A549 (cell line): ENCODE measurements around the gene SKI. TPM values are rescaled to one million over a fixed set of nuclear protein-coding genes. Genes with fewer than 3 reads are reported as not detected.

Experiments used
- ATAC-seq, 2 experiments: fragments of 200-7000 bp in 1 of 2; fragments of >200 bp in 1 of 2; cut with Nextera tagmentation in 1 of 2; cut with Tn5 transposase in 1 of 2; 3 replicates each; pipeline versions ENCODE4 v1.8.0 to v1.9.1; 2018 to 2020; ENCODE audit warnings: mild to moderate bottlenecking in 1 of 2, moderate library complexity in 1 of 2
- CTCF ChIA-PET: fragments of 300-600 bp; sonication (Branson Sonifier 250); formaldehyde crosslinking; extraction: SDS; loops from one replicate; lab custom pipeline; 2021; ENCODE audit warnings: antibody characterized with exemption, inconsistent platforms; lab: Yijun Ruan, JAX
- POLR2A ChIA-PET: fragments of 350-600 bp; formaldehyde crosslinking; extraction: SDS; loops from one replicate; lab custom pipeline; 2021; ENCODE audit warnings: antibody characterized with exemption, inconsistent platforms; lab: Yijun Ruan, JAX
- DNase-seq, 2 experiments: peaks; one replicate each; pipeline versions ENCODE4 v3.0.0 to v3.0.0-alpha.2; 2011 to 2016; ENCODE audit warnings: low read depth in 1 of 2, low spot score in 1 of 2
- FAIRE-seq: peaks from 2 replicates; lab custom pipeline; 2011; peaks lifted over from hg19 to GRCh38; lab: Jason Lieb, UNC
- H3K27ac ChIP-seq, 2 experiments: fragments of >200 bp; sonication (Bioruptor Twin); formaldehyde crosslinking; 3 replicates each; pipeline ENCODE4 v1.5.1; 2016 to 2017
- H3K4me1 ChIP-seq: fragments of >200 bp; sonication (Bioruptor Twin); formaldehyde crosslinking; 3 replicates; pipeline ENCODE4 v1.6.1; 2016
- H3K4me2 ChIP-seq: fragments of >200 bp; sonication (Bioruptor Twin); formaldehyde crosslinking; 3 replicates; pipeline ENCODE4 v1.6.1; 2016
- H3K4me3 ChIP-seq: fragments of >200 bp; sonication (Bioruptor Twin); formaldehyde crosslinking; 3 replicates; pipeline ENCODE4 v1.5.1; 2016
- H3K9me3 ChIP-seq: fragments of >200 bp; sonication (Bioruptor Twin); formaldehyde crosslinking; 3 replicates; pipeline ENCODE4 v1.6.1; 2016
- CBX2 ChIP-seq: fragments of 200-600 bp; sonication (generic); IDR thresholded peaks from 2 replicates; pipeline ENCODE4 v1.6.1; 2016; ENCODE audit warnings: low read depth, mild to moderate bottlenecking, borderline replicate concordance
- CHD2 ChIP-seq: fragments of 150-350 bp; IDR thresholded peaks from 2 replicates; pipeline ENCODE4 v1.6.1; 2014; ENCODE audit warnings: low read length; ENCODE audit not compliant: partially characterized antibody
- EP300 ChIP-seq, 2 experiments: fragments of >200 bp; sonication (Bioruptor Twin); formaldehyde crosslinking; IDR thresholded peaks; 2 replicates in 1 of 2; 3 replicates in 1 of 2; pipeline ENCODE4 v1.6.1; 2016 to 2017
- ESRRA ChIP-seq: fragments of 150-350 bp; IDR thresholded peaks from 2 replicates; pipeline ENCODE4 v1.6.1; 2014; ENCODE audit warnings: mild to moderate bottlenecking, low read length, borderline replicate concordance
- FOSL2 ChIP-seq, 2 experiments: fragments of 450-650 bp in 1 of 2; fragments of >200 bp in 1 of 2; sonication (Bioruptor Twin) in 1 of 2; formaldehyde crosslinking; IDR thresholded peaks; 2 replicates each; pipeline versions ENCODE4 v1.5.0 to v1.6.1; 2016 to 2020; ENCODE audit warnings: mild to moderate bottlenecking in 1 of 2, moderate library complexity in 1 of 2
- HDAC2 ChIP-seq: fragments of 200-600 bp; sonication (generic); IDR thresholded peaks from 2 replicates; pipeline ENCODE4 v1.6.1; 2016
- HOXB13 ChIP-seq: fragments of 250-450 bp; sonication (Bioruptor Pico); IDR thresholded peaks from 2 replicates; pipeline ENCODE4 v1.5.0; 2020; ENCODE audit warnings: low read depth, mild to moderate bottlenecking, moderate library complexity
- HOXB5 ChIP-seq: fragments of 250-450 bp; sonication (Bioruptor Pico); IDR thresholded peaks from 2 replicates; pipeline ENCODE4 v1.5.0; 2020; ENCODE audit warnings: mild to moderate bottlenecking, moderate library complexity
- JUN ChIP-seq, 2 experiments: fragments of >200 bp; sonication (Bioruptor Twin); formaldehyde crosslinking; IDR thresholded peaks; 2 replicates in 1 of 2; 3 replicates in 1 of 2; pipeline ENCODE4 v1.6.1; 2016 to 2017
- JUNB ChIP-seq: fragments of >200 bp; sonication (Bioruptor Twin); formaldehyde crosslinking; IDR thresholded peaks from 2 replicates; pipeline ENCODE4 v1.6.1; 2016
- MAFK ChIP-seq: fragments of 450-650 bp; IDR thresholded peaks from 2 replicates; pipeline ENCODE4 v1.6.1; 2014; ENCODE audit not compliant: partially characterized antibody
- MAZ ChIP-seq: fragments of 150-350 bp; IDR thresholded peaks from 2 replicates; pipeline ENCODE4 v1.6.1; 2014; ENCODE audit warnings: antibody characterized with exemption, low read depth, low read length, borderline replicate concordance
- NR3C1 ChIP-seq: fragments of >200 bp; sonication (Bioruptor Twin); formaldehyde crosslinking; IDR thresholded peaks from 3 replicates; pipeline ENCODE4 v1.6.1; 2017
- PHF8 ChIP-seq: fragments of 200-600 bp; sonication (generic); IDR thresholded peaks from 2 replicates; pipeline ENCODE4 v1.6.1; 2016; ENCODE audit warnings: low read depth, mild to moderate bottlenecking, antibody characterized with exemption, moderate library complexity, borderline replicate concordance
- POLR2AphosphoS2 ChIP-seq: conservative IDR thresholded peaks from 2 replicates; pipeline ENCODE4 v1.6.1; 2012; ENCODE audit warnings: low read length, improper control_type of control experiment, inconsistent platforms
- RARB ChIP-seq: fragments of 250-450 bp; sonication (Bioruptor Pico); IDR thresholded peaks from 2 replicates; pipeline ENCODE4 v1.8.0; 2021; ENCODE audit warnings: mild to moderate bottlenecking, moderate library complexity
- RCOR1 ChIP-seq: fragments of 150-350 bp; IDR thresholded peaks from 2 replicates; pipeline ENCODE4 v1.6.1; 2014; ENCODE audit warnings: antibody characterized with exemption, low read length, low read depth
- RNF2 ChIP-seq: fragments of 200-600 bp; sonication (generic); IDR thresholded peaks from 2 replicates; pipeline ENCODE4 v1.6.1; 2016; ENCODE audit warnings: low read depth, mild to moderate bottlenecking, antibody characterized with exemption, moderate library complexity, borderline replicate concordance
- SREBF2 ChIP-seq: fragments of 450-650 bp; IDR thresholded peaks from 2 replicates; pipeline ENCODE4 v1.6.1; 2014; ENCODE audit warnings: mild to moderate bottlenecking, moderate library complexity
- TP53 ChIP-seq: fragments of 250-450 bp; sonication (Bioruptor Pico); IDR thresholded peaks from 2 replicates; pipeline ENCODE4 v1.5.0; 2021; ENCODE audit warnings: mild to moderate bottlenecking, moderate library complexity
- ZFP36 ChIP-seq: fragments of 450-650 bp; IDR thresholded peaks from 2 replicates; pipeline ENCODE4 v1.6.1; 2014; ENCODE audit warnings: borderline replicate concordance; ENCODE audit not compliant: partially characterized antibody
- ZSCAN20 ChIP-seq: fragments of 250-450 bp; sonication (Bioruptor Pico); IDR thresholded peaks from 2 replicates; pipeline ENCODE4 v1.8.0; 2022; ENCODE audit warnings: mild to moderate bottlenecking, moderate library complexity
- WGBS: methylation state at CpG from one replicate; pipeline ENCODE4 v1.1.6; 2017; ENCODE audit errors: missing lambda C conversion rate; 5-methylcytosine and 5-hydroxymethylcytosine counted together
- polyA plus RNA-seq, 4 experiments: library from polyadenylated mRNA; depleted of rRNA in 3 of 4; stranded (reverse); fragments of >200 nt; fragmentation: RNase III in 1 of 4; extraction: RNeasy Plus Mini Kit Qiagen cat#74134 plus additional on column Dnase treatment in 1 of 4; gene quantifications; 2 replicates in 3 of 4; 3 replicates in 1 of 4; pipeline ENCODE4 v1.2.3, GENCODE V29; 2011 to 2017
- TF ChIP-seq, protein P1 (sequence below): fragments of 200-600 bp; sonication (generic); IDR thresholded peaks from 2 replicates; pipeline ENCODE4 v1.6.1; 2016; ENCODE audit warnings: antibody characterized with exemption, mild to moderate bottlenecking, moderate library complexity
- TF ChIP-seq, protein P2 (sequence below): fragments of 250-450 bp; sonication (Bioruptor Pico); IDR thresholded peaks from 2 replicates; pipeline ENCODE4 v1.5.0; 2021; ENCODE audit warnings: mild to moderate bottlenecking, moderate library complexity, borderline replicate concordance
- TF ChIP-seq, protein P3 (sequence below): fragments of >200 bp; sonication (Bioruptor Twin); formaldehyde crosslinking; IDR thresholded peaks from 3 replicates; pipeline ENCODE4 v1.6.1; 2016
- TF ChIP-seq, protein P4 (sequence below): IDR thresholded peaks from 2 replicates; pipeline ENCODE4 v1.6.1; 2012
- TF ChIP-seq, protein P5 (sequence below): fragments of >200 bp; sonication (Bioruptor Twin); formaldehyde crosslinking; IDR thresholded peaks from 3 replicates; pipeline ENCODE4 v1.5.1; 2016

The SKI gene
- polyA plus RNA-seq, 2 of the 4 experiments (the other 2 are of a cell fraction) = 2.8 to 12.0 TPM

DNA sequence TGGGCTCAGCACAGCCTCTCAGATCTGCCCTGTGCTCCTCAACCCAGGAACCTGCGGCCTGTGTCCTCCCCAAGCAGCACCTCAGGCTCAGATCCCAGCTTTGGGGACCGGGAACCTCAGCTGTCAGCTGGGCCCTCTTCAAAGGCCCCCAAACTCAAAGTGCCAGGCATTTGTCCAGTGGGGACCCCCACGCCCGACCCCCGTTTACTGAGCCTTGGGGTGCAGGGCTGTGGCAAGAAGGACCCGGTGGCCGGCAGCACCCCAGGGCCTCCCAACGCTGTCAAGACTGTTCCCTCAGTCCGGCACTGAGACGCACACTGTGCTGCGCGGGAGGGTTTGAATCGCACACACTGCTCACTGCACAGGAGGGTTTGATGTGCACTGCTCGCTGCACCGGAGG lies 128.3 kb downstream of the SKI start:
- FAIRE-seq (no peak), DNase-seq (no peak), ATAC-seq (no peak)
- ChIA-PET POLR2A (no interaction called here), CTCF (interaction anchor here (1.1 to 1.6 kb wide), 3 partner anchors 11 to 25 kb away, joined by 3 to 5 read pairs (median 3); no protein-coding TSS in a partner anchor)
- H3K27ac ChIP-seq = no peak overlapping the region
- no peak overlapping the region for H3K4me2 ChIP-seq
- TF ChIP-seq MAFK = no peak
- no peak for TF ChIP-seq RNF2
- TF ChIP-seq, protein P1, sequence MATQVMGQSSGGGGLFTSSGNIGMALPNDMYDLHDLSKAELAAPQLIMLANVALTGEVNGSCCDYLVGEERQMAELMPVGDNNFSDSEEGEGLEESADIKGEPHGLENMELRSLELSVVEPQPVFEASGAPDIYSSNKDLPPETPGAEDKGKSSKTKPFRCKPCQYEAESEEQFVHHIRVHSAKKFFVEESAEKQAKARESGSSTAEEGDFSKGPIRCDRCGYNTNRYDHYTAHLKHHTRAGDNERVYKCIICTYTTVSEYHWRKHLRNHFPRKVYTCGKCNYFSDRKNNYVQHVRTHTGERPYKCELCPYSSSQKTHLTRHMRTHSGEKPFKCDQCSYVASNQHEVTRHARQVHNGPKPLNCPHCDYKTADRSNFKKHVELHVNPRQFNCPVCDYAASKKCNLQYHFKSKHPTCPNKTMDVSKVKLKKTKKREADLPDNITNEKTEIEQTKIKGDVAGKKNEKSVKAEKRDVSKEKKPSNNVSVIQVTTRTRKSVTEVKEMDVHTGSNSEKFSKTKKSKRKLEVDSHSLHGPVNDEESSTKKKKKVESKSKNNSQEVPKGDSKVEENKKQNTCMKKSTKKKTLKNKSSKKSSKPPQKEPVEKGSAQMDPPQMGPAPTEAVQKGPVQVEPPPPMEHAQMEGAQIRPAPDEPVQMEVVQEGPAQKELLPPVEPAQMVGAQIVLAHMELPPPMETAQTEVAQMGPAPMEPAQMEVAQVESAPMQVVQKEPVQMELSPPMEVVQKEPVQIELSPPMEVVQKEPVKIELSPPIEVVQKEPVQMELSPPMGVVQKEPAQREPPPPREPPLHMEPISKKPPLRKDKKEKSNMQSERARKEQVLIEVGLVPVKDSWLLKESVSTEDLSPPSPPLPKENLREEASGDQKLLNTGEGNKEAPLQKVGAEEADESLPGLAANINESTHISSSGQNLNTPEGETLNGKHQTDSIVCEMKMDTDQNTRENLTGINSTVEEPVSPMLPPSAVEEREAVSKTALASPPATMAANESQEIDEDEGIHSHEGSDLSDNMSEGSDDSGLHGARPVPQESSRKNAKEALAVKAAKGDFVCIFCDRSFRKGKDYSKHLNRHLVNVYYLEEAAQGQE = no peak
- no peak for TF ChIP-seq NR3C1
- no peak for TF ChIP-seq ZFP36
- TF ChIP-seq, protein P2, sequence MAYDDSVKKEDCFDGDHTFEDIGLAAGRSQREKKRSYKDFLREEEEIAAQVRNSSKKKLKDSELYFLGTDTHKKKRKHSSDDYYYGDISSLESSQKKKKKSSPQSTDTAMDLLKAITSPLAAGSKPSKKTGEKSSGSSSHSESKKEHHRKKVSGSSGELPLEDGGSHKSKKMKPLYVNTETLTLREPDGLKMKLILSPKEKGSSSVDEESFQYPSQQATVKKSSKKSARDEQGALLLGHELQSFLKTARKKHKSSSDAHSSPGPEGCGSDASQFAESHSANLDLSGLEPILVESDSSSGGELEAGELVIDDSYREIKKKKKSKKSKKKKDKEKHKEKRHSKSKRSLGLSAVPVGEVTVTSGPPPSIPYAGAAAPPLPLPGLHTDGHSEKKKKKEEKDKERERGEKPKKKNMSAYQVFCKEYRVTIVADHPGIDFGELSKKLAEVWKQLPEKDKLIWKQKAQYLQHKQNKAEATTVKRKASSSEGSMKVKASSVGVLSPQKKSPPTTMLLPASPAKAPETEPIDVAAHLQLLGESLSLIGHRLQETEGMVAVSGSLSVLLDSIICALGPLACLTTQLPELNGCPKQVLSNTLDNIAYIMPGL (CRISPR knock-in tag) = no peak
- no peak for TF ChIP-seq HDAC2
- TF ChIP-seq CHD2 = no peak
- no peak for TF ChIP-seq RARB (CRISPR knock-in tag)
- TF ChIP-seq CBX2 = no peak
- TF ChIP-seq, protein P3, sequence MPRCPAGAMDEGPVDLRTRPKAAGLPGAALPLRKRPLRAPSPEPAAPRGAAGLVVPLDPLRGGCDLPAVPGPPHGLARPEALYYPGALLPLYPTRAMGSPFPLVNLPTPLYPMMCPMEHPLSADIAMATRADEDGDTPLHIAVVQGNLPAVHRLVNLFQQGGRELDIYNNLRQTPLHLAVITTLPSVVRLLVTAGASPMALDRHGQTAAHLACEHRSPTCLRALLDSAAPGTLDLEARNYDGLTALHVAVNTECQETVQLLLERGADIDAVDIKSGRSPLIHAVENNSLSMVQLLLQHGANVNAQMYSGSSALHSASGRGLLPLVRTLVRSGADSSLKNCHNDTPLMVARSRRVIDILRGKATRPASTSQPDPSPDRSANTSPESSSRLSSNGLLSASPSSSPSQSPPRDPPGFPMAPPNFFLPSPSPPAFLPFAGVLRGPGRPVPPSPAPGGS = no peak
- WGBS = 85% methylated on average over 7 of the region's 15 CpGs
- H3K4me3 ChIP-seq = no peak overlapping the region
- no peaks in the 10 kb centered on the region for H3K4me1 ChIP-seq
- H3K9me3 ChIP-seq = no peaks in the 10 kb centered on the region

DNA sequence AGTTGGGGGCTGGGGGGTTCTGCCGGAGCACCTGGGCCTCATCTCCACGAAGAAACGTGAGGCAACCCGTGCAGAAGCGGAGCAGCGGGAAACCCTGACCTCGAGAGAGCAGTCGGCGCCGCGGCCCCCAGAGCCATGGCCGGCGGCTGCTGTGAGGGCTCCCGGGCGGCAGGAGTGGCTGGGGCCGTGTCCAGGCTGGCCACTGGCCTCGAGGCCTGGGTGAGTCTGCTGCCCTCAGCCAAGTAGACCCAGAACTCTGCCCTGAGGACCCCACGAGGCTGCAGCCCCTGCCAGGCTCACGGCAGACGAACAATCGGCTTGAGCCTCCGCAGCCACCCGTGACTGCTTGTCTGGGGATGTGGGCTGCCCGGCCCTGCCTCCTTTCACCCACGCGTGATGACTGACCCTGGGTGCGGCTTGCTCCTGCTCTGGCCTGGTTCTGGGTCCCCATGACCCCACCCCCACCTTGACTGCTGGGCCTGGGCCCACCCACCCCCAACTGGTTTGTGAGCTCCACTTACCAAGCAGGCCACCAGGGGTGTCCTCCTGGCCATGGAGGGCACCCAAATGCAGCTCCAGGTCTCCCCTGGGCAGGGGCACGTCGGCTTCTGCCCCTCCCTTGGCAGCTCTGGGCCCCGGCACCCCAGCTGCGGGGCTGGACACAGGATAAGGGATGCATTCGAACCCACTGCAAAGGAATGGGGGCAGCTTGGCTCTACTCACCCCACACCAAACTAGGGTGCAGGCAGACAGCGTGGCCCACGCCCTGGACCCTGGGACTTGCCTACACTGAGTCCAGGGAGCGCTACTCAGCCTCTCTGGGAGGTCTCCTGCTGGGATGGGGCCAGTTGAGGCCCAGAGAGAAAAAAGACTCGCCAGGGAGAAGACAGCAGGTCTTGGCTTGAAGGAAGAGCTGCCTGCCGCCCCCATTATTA lies 129.1 kb downstream of the SKI start:
- POLR2A ChIA-PET = interaction anchor here (0.7 kb wide), 1 partner anchor 12 kb away, joined by 5 read pairs; no protein-coding TSS in a partner anchor
- Histone ChIP-seq H3K27ac (no peak overlapping the region), H3K4me1 (no peaks in the 10 kb centered on the region), H3K4me2 (no peak overlapping the region), H3K9me3 (no peaks in the 10 kb centered on the region), H3K4me3 (no peak overlapping the region)
- no peak for FAIRE-seq
- 0 out of 6 replicates have a peak, but pooled peaks of 1 of the 2 experiments have one; percentile 17 for ATAC-seq
- 77% methylated on average over 23 of the region's 37 CpGs for WGBS
- CTCF ChIA-PET = interaction anchor here (1.1 to 1.6 kb wide), 3 partner anchors 11 to 38 kb away, joined by 3 to 5 read pairs (median 3); no protein-coding TSS in a partner anchor
- TF ChIP-seq SREBF2 = no peak
- no peak for TF ChIP-seq PHF8
- TF ChIP-seq ESRRA = no peak
- TF ChIP-seq, protein P4, sequence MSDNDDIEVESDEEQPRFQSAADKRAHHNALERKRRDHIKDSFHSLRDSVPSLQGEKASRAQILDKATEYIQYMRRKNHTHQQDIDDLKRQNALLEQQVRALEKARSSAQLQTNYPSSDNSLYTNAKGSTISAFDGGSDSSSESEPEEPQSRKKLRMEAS = no peak
- TF ChIP-seq, protein P5, sequence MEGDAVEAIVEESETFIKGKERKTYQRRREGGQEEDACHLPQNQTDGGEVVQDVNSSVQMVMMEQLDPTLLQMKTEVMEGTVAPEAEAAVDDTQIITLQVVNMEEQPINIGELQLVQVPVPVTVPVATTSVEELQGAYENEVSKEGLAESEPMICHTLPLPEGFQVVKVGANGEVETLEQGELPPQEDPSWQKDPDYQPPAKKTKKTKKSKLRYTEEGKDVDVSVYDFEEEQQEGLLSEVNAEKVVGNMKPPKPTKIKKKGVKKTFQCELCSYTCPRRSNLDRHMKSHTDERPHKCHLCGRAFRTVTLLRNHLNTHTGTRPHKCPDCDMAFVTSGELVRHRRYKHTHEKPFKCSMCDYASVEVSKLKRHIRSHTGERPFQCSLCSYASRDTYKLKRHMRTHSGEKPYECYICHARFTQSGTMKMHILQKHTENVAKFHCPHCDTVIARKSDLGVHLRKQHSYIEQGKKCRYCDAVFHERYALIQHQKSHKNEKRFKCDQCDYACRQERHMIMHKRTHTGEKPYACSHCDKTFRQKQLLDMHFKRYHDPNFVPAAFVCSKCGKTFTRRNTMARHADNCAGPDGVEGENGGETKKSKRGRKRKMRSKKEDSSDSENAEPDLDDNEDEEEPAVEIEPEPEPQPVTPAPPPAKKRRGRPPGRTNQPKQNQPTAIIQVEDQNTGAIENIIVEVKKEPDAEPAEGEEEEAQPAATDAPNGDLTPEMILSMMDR = no peak
- no peak for TF ChIP-seq ZSCAN20 (CRISPR knock-in tag)
- TF ChIP-seq MAZ = no peak
- TF ChIP-seq RNF2 = no peak
- no peak for TF ChIP-seq HOXB5
- TF ChIP-seq ZFP36 = no peak
- TF ChIP-seq MAFK = no peak
- TF ChIP-seq HOXB13 = no peak
- no peak for TF ChIP-seq POLR2AphosphoS2
- TF ChIP-seq FOSL2 (IDR thresholded peaks at IDR 0.05) = no peak
- no peak for TF ChIP-seq FOSL2 (CRISPR knock-in tag; IDR thresholded peaks at IDR 0.05)
- TF ChIP-seq JUN (IDR thresholded peaks at IDR 0.05) = no peak
- TF ChIP-seq EP300 (IDR thresholded peaks at IDR 0.05) = no peak
- no peak for TF ChIP-seq RCOR1
- TF ChIP-seq TP53 (CRISPR knock-in tag) = no peak
- TF ChIP-seq JUNB = no peak
- no peak for DNase-seq
